Liver (tissue), 2 donors: ENCODE results near the gene ASIC4.

Experiments
- FOXA2 ChIP-seq: IDR thresholded peaks from 2 replicates; pipeline ENCODE4 v1.6.1; 2016; ENCODE audit warnings: antibody characterized with exemption
- TF ChIP-seq, protein P1 (sequence below): fragments of 150-350 bp; IDR thresholded peaks from 2 replicates; pipeline ENCODE4 v1.5.1; 2017; ENCODE audit warnings: improper control_type of control experiment, low read depth, low read length; ENCODE audit not compliant: missing input control
- donor health status: healthy.

DNA sequence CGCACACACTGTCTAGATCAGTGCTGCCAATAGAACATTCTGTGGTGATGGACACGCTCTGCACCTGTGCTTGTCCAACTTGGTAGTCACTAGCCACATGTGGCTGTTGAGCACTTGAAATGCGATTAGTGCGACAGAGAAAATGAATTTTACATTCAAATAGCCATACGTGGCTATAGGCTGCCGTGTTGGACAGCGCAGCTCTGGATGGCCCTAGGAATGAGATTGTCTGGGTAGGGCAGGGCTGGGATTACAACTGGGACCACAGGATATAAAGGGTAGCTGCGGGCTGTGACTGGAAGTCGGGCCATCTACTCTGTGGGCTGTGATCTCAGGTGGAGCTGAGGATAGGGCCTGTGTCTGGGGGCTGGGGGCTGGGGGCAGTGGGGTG lies 5.2 kb downstream of the ASIC4 start:
- TF ChIP-seq FOXA2: no peak
- TF ChIP-seq, protein P1, sequence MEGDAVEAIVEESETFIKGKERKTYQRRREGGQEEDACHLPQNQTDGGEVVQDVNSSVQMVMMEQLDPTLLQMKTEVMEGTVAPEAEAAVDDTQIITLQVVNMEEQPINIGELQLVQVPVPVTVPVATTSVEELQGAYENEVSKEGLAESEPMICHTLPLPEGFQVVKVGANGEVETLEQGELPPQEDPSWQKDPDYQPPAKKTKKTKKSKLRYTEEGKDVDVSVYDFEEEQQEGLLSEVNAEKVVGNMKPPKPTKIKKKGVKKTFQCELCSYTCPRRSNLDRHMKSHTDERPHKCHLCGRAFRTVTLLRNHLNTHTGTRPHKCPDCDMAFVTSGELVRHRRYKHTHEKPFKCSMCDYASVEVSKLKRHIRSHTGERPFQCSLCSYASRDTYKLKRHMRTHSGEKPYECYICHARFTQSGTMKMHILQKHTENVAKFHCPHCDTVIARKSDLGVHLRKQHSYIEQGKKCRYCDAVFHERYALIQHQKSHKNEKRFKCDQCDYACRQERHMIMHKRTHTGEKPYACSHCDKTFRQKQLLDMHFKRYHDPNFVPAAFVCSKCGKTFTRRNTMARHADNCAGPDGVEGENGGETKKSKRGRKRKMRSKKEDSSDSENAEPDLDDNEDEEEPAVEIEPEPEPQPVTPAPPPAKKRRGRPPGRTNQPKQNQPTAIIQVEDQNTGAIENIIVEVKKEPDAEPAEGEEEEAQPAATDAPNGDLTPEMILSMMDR: no peak
